HepG2 (cell line): Measurements from ENCODE around the gene WIPF2. TPM values are rescaled to one million over a fixed set of nuclear protein-coding genes. Genes with fewer than 3 reads are reported as not detected.

ENCODE experiments used
- ARNT2 ChIP-seq: sonication (generic); formaldehyde crosslinking; IDR thresholded peaks from 2 replicates; pipeline ENCODE4 v1.8.0; 2022; ENCODE audit warnings: mild to moderate bottlenecking, low read depth, missing genetic modification reagents, moderate library complexity
- FOXA1 ChIP-seq, 2 experiments: fragments of 450-650 bp in 1 of 2; sonication (generic) in 1 of 2; formaldehyde crosslinking in 1 of 2; IDR thresholded peaks; 2 replicates each; pipeline versions ENCODE4 v1.4.0 to v1.6.1; 2016 to 2020; ENCODE audit warnings: missing genetic modification reagents in 1 of 2
- GPN1 ChIP-seq: sonication (generic); formaldehyde crosslinking; IDR thresholded peaks from 2 replicates; pipeline ENCODE4 v1.5.1; 2020; ENCODE audit warnings: missing genetic modification reagents, borderline replicate concordance
- HOXA3 ChIP-seq: sonication (generic); formaldehyde crosslinking; IDR thresholded peaks from 2 replicates; pipeline ENCODE4 v1.5.0; 2020; ENCODE audit warnings: missing genetic modification reagents
- NR2F6 ChIP-seq, 2 experiments: IDR thresholded peaks; 2 replicates each; pipeline ENCODE4 v1.6.1; 2016; ENCODE audit warnings: antibody characterized with exemption in 1 of 2, mild to moderate bottlenecking in 1 of 2
- PAX8 ChIP-seq: sonication (generic); formaldehyde crosslinking; IDR thresholded peaks from 2 replicates; pipeline ENCODE4 v1.8.0; 2022; ENCODE audit warnings: mild to moderate bottlenecking, missing genetic modification reagents, borderline replicate concordance
- POLR2AphosphoS2 ChIP-seq: IDR thresholded peaks from 2 replicates; pipeline ENCODE4 v1.6.1; 2011; ENCODE audit warnings: low read depth, low read length, improper control_type of control experiment
- REST ChIP-seq, 2 experiments: IDR thresholded peaks; 2 replicates each; pipeline ENCODE4 v1.6.1; 2011 to 2012; ENCODE audit warnings: low read length in 2 of 2, borderline replicate concordance in 1 of 2, low read depth in 1 of 2, mild to moderate bottlenecking in 1 of 2, moderate library complexity in 1 of 2
- RXRB ChIP-seq: IDR thresholded peaks from 2 replicates; pipeline ENCODE4 v1.6.1; 2016; ENCODE audit warnings: borderline replicate concordance, missing genetic modification reagents, missing compliant biosample characterization
- WIZ ChIP-seq: sonication (generic); formaldehyde crosslinking; IDR thresholded peaks from 2 replicates; pipeline ENCODE4 v1.5.1; 2020; ENCODE audit warnings: mild to moderate bottlenecking, missing genetic modification reagents
- ZNF441 ChIP-seq: sonication (generic); formaldehyde crosslinking; IDR thresholded peaks from 2 replicates; pipeline ENCODE4 v1.7.0; 2021; ENCODE audit warnings: missing genetic modification reagents, borderline replicate concordance
- ZNF839 ChIP-seq: sonication (generic); formaldehyde crosslinking; IDR thresholded peaks from 2 replicates; pipeline ENCODE4 v1.4.0; 2020; ENCODE audit warnings: missing genetic modification reagents, mild to moderate bottlenecking, borderline replicate concordance
- polyA plus RNA-seq, 8 experiments: library from polyadenylated mRNA; depleted of rRNA in 3 of 8; stranded (reverse) in 7 of 8; unstranded in 1 of 8; fragments of >200 nt; fragmentation: Illumina TruSeq in 4 of 8; extraction: Trizol in 4 of 8; gene quantifications; 2 replicates each; pipeline versions ENCODE4 v1.2.1 to v1.2.3, GENCODE V29; 2011 to 2016; ENCODE audit warnings: low read depth in 4 of 8, missing spikeins in 1 of 8, mixed read lengths in 1 of 8; ENCODE audit not compliant: insufficient read depth in 1 of 8
- total RNA-seq, 5 experiments: library from RNA; depleted of rRNA; stranded (reverse); fragments of >200 nt; fragmentation: Illumina TruSeq; extraction: Trizol; gene quantifications; 2 replicates each; pipeline ENCODE4 v1.2.3, GENCODE V29; 2016; ENCODE audit warnings: low read depth in 1 of 5
- TF ChIP-seq, protein P1 (sequence below): IDR thresholded peaks from 2 replicates; pipeline ENCODE4 v1.6.1; 2016; ENCODE audit warnings: missing compliant biosample characterization, missing genetic modification reagents, borderline replicate concordance
- TF ChIP-seq, protein P2 (sequence below): conservative IDR thresholded peaks from 2 replicates; pipeline ENCODE4 v1.6.1; 2018; ENCODE audit warnings: missing genetic modification reagents
- TF ChIP-seq, protein P3 (sequence below): sonication (generic); formaldehyde crosslinking; IDR thresholded peaks from 2 replicates; pipeline ENCODE4 v1.4.0; 2020; ENCODE audit warnings: missing genetic modification reagents, borderline replicate concordance
- TF ChIP-seq, protein P4 (sequence below): sonication (generic); formaldehyde crosslinking; IDR thresholded peaks from 2 replicates; pipeline ENCODE4 v1.5.1; 2020; ENCODE audit warnings: mild to moderate bottlenecking, missing genetic modification reagents, borderline replicate concordance

Gene WIPF2
- total and polyA plus RNA-seq, 2 of the 13 experiments (the other 11 are each of a cell fraction or from before 2014, with no cell fraction given): 7.2 to 10.8 TPM

GRCh38 chr17:40326014-40326831 lies 107.1 kb downstream of the WIPF2 start (continued):
- TF ChIP-seq REST (IDR thresholded peaks at IDR 0.05; ENCODE audit: borderline replicate concordance in 1 of 2, low read depth in 1 of 2, low read length in 2 of 2) (no peak), GPN1 (no peak), RXRB (CRISPR knock-in tag) (peak; percentile 72; the same call in 1 of the 2 replicates), PAX8 (CRISPR knock-in tag) (no peak), POLR2AphosphoS2 (no peak), ZNF441 (CRISPR knock-in tag) (no peak), HOXA3 (peak; percentile 60), FOXA1 (IDR thresholded peaks at IDR 0.05) (no peak), FOXA1 (CRISPR knock-in tag; IDR thresholded peaks at IDR 0.05) (peak; percentile 70), NR2F6 (IDR thresholded peaks at IDR 0.05) (peak; percentile 98), NR2F6 (CRISPR knock-in tag; IDR thresholded peaks at IDR 0.05) (peak; percentile 98), ZNF839 (CRISPR knock-in tag) (no peak), ARNT2 (no peak), WIZ (CRISPR knock-in tag) (no peak)
- TF ChIP-seq, protein P1, sequence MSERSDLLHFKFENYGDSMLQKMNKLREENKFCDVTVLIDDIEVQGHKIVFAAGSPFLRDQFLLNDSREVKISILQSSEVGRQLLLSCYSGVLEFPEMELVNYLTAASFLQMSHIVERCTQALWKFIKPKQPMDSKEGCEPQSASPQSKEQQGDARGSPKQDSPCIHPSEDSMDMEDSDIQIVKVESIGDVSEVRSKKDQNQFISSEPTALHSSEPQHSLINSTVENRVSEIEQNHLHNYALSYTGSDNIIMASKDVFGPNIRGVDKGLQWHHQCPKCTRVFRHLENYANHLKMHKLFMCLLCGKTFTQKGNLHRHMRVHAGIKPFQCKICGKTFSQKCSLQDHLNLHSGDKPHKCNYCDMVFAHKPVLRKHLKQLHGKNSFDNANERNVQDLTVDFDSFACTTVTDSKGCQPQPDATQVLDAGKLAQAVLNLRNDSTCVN (CRISPR knock-in tag): no peak
- TF ChIP-seq, protein P2, sequence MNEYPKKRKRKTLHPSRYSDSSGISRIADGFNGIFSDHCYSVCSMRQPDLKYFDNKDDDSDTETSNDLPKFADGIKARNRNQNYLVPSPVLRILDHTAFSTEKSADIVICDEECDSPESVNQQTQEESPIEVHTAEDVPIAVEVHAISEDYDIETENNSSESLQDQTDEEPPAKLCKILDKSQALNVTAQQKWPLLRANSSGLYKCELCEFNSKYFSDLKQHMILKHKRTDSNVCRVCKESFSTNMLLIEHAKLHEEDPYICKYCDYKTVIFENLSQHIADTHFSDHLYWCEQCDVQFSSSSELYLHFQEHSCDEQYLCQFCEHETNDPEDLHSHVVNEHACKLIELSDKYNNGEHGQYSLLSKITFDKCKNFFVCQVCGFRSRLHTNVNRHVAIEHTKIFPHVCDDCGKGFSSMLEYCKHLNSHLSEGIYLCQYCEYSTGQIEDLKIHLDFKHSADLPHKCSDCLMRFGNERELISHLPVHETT (CRISPR knock-in tag): no peak
- TF ChIP-seq, protein P3, sequence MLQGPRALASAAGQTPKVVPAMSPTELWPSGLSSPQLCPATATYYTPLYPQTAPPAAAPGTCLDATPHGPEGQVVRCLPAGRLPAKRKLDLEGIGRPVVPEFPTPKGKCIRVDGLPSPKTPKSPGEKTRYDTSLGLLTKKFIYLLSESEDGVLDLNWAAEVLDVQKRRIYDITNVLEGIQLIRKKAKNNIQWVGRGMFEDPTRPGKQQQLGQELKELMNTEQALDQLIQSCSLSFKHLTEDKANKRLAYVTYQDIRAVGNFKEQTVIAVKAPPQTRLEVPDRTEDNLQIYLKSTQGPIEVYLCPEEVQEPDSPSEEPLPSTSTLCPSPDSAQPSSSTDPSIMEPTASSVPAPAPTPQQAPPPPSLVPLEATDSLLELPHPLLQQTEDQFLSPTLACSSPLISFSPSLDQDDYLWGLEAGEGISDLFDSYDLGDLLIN (CRISPR knock-in tag): no peak
- TF ChIP-seq, protein P4, sequence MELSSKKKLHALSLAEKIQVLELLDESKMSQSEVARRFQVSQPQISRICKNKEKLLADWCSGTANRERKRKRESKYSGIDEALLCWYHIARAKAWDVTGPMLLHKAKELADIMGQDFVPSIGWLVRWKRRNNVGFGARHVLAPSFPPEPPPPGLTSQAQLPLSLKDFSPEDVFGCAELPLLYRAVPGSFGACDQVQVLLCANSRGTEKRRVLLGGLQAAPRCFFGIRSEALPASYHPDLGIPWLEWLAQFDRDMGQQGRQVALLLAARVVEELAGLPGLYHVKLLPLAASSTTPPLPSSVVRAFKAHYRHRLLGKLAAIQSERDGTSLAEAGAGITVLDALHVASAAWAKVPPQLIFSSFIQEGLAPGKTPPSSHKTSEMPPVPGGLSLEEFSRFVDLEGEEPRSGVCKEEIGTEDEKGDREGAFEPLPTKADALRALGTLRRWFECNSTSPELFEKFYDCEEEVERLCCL (CRISPR knock-in tag): no peak
